Heart right ventricle (tissue), 16 donors: ENCODE results near the gene GFPT2. TPM values are rescaled to one million over a fixed set of nuclear protein-coding genes. Genes with fewer than 3 reads are reported as not detected.

Source experiments
- ATAC-seq, 8 donors: fragments of 200-7000 bp; cut with Tn5 transposase; one replicate each; pipeline ENCODE4 v1.9.1; 2020; ENCODE audit warnings: mild to moderate bottlenecking in 8 of 8, moderate library complexity in 8 of 8, moderate number of reproducible peaks in 1 of 8
- DNase-seq, 2 donors: peaks; one replicate each; pipeline ENCODE4 v3.0.0-alpha.2; 2020
- H3K27ac ChIP-seq, 10 donors: fragments of 200-600 bp; sonication (generic) in 2 of 10; one replicate each; pipeline versions ENCODE4 v1.5.0 to v1.8.0; 2020 to 2022; ENCODE audit warnings: mild to moderate bottlenecking in 3 of 10
- H3K27me3 ChIP-seq, 7 donors: fragments of 200-600 bp; one replicate each; pipeline ENCODE4 v1.8.0; 2021 to 2022; ENCODE audit warnings: mild to moderate bottlenecking in 2 of 7
- H3K36me3 ChIP-seq, 9 donors: fragments of 200-600 bp; sonication (generic) in 1 of 9; one replicate each; pipeline versions ENCODE4 v1.5.0 to v1.8.0; 2020 to 2022; ENCODE audit warnings: mild to moderate bottlenecking in 2 of 9
- H3K4me1 ChIP-seq, 9 donors: fragments of 200-600 bp; sonication (generic) in 1 of 9; one replicate each; pipeline versions ENCODE4 v1.5.0 to v1.8.0; 2020 to 2022; ENCODE audit warnings: mild to moderate bottlenecking in 4 of 9
- H3K4me3 ChIP-seq, 10 donors: fragments of 200-600 bp; sonication (generic) in 2 of 10; one replicate each; pipeline versions ENCODE4 v1.5.0 to v1.8.0; 2020 to 2022; ENCODE audit warnings: mild to moderate bottlenecking in 7 of 10, moderate library complexity in 2 of 10
- H3K9me3 ChIP-seq, 11 donors: fragments of 200-600 bp in 10 of 11; sonication (generic) in 2 of 11; one replicate each; pipeline versions ENCODE4 v1.5.0 to v1.8.0; 2013 to 2022; ENCODE audit warnings: mild to moderate bottlenecking in 2 of 11, control low read depth in 1 of 11, moderate library complexity in 1 of 11
- WGBS, 2 donors: extraction: QIAGEN DNeasy Blood & Tissue Kit; methylation state at CpG; one replicate each; pipeline ENCODE4 v1.1.7; 2013; ENCODE audit warnings: inconsistent platforms in 1 of 2; 5-methylcytosine and 5-hydroxymethylcytosine counted together
- intact Hi-C, 10 donors: fragments of 100-400 bp; cut with DNase I; formaldehyde crosslinking; loops; one replicate each; pipeline versions ENCODE4 v1.11.1 to v1.14.2; 2022
- polyA plus RNA-seq, 2 donors: library from polyadenylated mRNA; stranded (reverse); fragments of 200-250 nt; gene quantifications; one replicate each; pipeline ENCODE4 v1.2.3, GENCODE V29; 2013
- total RNA-seq, 10 donors: library from RNA; stranded (reverse); fragmentation: NEBNext Ultra II Directional in 3 of 10; extraction: Animal tissue kit (Norgen Biotek cat#: 25700) in 3 of 10; gene quantifications; one replicate each; pipeline versions ENCODE4 v1.2.1 to v1.2.4, GENCODE V29; 2021 to 2023
- TF ChIP-seq, protein P1 (sequence below), 9 donors: fragments of 200-600 bp; sonication (generic) in 2 of 9; IDR thresholded peaks; one replicate each; pipeline versions ENCODE4 v1.5.0 to v1.8.0; 2021 to 2022; ENCODE audit warnings: antibody characterized with exemption in 9 of 9, mild to moderate bottlenecking in 5 of 9, moderate library complexity in 1 of 9
- donor health status: Arrhythmogenic right ventricular cardiomyopathy.
- donor health status: ischemic (EF 13 %, LVEDD 7.1; RV severe dilation, severe dysfunction).
- donor health status: healthy with polysubstance abuse.
- donor health status: DM: no; HTN: yes; CAD: no.
- donor health status: DM: no; HTN: no; CAD: no.
- donor health status: ischemic (EF 25% LVEDD 6.9; RV normal size, moderate dysfunction).
- donor health status: ischemic (EF 25% LVEDD 5.7; RV mildly dilated, moderate dysfunction).
- donor health status: healthy.
- donor health status: DM: yes; HTN: yes; CAD: no.
- donor health status: Ischemic cardiomyopathy.
- donor health status: ischemic (EF 35%, LVEDD 5.7; RV mildly dilated, moderate dysfunction).
- donor health status: nonischemic (EF 11% LVEDD 7.7; RV severe dilation, severe dysfunction).
- donor health status: DM: yes; HTN: yes; CAD: no.
- donor health status: PGD.
- donor health status: ischemic (EF 29% LVEDD 5.4; RV normal size, mild dysfunction).
- donor health status: nonischemic (EF 23%, LVEDD 6.1; RV moderate dilation, normal function).

GFPT2 gene
- total and polyA plus RNA-seq, 12 donors = 2.5 to 19.4 (median 6.9) TPM

DNA sequence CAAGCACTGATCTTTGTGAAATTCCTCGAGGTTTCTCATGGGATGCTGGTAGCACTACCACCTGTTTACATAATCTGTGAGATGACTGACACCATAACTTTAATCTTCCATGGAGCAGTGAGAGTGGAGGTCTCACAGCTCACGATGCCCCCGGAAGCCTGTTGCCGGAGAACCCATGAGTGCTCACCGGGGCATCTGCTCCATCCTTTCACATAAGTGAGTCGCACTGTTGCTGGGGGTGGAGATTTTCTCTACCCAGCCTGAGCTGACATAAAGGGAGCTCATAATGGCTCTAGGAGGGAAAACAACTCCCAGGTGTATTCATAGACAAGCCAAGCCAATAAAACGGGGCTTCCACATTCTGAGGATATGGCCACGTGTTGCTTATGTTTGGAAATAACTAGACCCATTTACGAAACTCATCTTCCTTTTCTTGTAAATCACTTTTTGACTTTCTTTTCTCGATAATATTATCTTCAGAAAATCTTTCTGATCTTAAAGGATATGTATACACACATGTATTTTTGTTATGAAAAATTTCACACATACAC lies 11.2 kb upstream of the GFPT2 start:
- H3K27me3 ChIP-seq = no peaks in the 10 kb centered on the region
- no peaks in the 10 kb centered on the region for H3K4me1 ChIP-seq
- ATAC-seq = no peak
- no peaks in the 10 kb centered on the region for H3K9me3 ChIP-seq
- no peak for DNase-seq
- 87 to 90% methylated on average over 10 of the region's 10 CpGs for WGBS, 2 donors
- H3K4me3 ChIP-seq = no peak overlapping the region
- no peak overlapping the region for H3K27ac ChIP-seq
- no peaks in the 10 kb centered on the region for H3K36me3 ChIP-seq
- TF ChIP-seq, protein P1, sequence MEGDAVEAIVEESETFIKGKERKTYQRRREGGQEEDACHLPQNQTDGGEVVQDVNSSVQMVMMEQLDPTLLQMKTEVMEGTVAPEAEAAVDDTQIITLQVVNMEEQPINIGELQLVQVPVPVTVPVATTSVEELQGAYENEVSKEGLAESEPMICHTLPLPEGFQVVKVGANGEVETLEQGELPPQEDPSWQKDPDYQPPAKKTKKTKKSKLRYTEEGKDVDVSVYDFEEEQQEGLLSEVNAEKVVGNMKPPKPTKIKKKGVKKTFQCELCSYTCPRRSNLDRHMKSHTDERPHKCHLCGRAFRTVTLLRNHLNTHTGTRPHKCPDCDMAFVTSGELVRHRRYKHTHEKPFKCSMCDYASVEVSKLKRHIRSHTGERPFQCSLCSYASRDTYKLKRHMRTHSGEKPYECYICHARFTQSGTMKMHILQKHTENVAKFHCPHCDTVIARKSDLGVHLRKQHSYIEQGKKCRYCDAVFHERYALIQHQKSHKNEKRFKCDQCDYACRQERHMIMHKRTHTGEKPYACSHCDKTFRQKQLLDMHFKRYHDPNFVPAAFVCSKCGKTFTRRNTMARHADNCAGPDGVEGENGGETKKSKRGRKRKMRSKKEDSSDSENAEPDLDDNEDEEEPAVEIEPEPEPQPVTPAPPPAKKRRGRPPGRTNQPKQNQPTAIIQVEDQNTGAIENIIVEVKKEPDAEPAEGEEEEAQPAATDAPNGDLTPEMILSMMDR (IDR thresholded peaks at IDR 0.05) = no peak
- intact Hi-C loops = no loop called here

DNA sequence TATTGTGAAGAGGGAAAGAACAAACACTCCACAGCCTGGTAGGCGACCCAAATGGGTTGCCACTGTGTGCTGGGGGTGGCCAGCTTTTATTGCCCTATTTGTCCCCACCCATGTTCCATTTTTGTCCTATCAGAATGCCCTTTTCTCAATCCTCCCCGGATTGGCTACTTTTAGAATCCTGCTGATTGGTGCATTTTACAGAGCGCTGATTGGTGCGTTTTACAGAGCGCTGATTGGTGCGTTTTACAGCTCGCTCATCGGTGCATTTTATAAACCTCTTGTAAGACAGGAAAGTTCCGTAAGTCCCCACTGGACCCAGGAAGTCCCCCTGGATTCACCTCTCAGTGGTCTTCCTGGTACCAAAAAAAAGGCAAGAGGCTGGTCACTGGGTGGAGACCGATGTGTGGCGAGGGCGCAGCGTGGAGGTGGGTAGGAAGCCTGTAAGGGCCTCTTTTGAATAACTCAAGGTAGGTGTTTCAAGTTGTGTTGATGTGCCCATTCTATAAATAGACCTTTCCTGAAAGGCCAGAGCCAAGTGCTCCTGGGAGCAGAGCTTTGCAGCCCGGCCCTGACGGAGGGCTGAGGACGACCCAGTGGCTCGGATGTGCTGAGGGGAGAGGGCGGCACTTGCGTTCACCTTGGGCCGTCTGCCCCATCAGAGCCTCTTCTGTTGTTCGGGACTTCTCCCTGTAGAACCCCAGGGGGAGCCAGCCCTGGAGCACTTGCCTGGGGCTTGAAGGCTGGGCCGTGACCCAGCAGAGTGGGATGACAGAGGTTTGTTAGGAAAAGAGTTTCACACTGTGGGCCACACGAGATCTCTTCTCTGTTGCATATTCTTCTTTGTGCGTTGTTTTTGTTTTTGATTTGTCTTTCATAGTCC lies 7.2 kb upstream of the GFPT2 start:
- H3K36me3 ChIP-seq = no peaks in the 10 kb centered on the region
- DNase-seq (no peak), ATAC-seq (peak in 4 of 8 donors; percentile 21 to 63 (median 48))
- WGBS, 2 donors = 72 to 78% methylated on average over 24 of the region's 24 CpGs
- peaks cover 0 to 12% (median 0%) of the 10 kb centered on the region in 7 donors for H3K27me3 ChIP-seq
- no peaks in the 10 kb centered on the region for H3K4me1 ChIP-seq
- H3K4me3 ChIP-seq = no peak overlapping the region
- H3K9me3 ChIP-seq = no peaks in the 10 kb centered on the region
- TF ChIP-seq, protein P1 (IDR thresholded peaks at IDR 0.05) = no peak
- intact Hi-C loops = no loop called here
- H3K27ac ChIP-seq = no peak overlapping the region

DNA sequence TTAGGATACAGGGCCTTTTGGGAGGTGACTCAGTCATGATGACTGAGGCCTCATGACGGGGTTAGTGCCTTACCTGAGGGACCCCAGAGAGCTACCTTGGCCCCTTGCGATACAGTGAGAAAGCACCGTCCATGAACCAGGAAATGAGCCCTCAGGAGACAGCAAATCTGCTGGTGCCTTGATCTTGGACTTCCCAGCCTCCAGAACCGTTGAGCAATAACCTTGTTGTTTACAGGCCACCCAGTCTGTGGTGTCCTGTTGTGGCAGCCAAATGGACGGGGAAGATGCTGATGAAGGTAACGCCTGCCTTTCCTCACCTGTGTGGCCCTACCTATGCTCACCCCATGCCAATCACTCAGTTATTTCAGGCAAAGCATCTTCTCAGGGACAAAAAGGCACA lies 5.6 kb upstream of the GFPT2 start:
- ATAC-seq (no peak), DNase-seq (no peak)
- no peaks in the 10 kb centered on the region for H3K36me3 ChIP-seq
- no peak overlapping the region for H3K4me3 ChIP-seq
- H3K4me1 ChIP-seq = peaks cover 4 to 8% (median 5%) of the 10 kb centered on the region in 9 donors
- peaks cover 0 to 28% (median 15%) of the 10 kb centered on the region in 7 donors for H3K27me3 ChIP-seq
- H3K9me3 ChIP-seq = no peaks in the 10 kb centered on the region
- intact Hi-C loops = no loop called here
- H3K27ac ChIP-seq = no peak overlapping the region
- 91 to 93% methylated on average over 6 of the region's 6 CpGs for WGBS, 2 donors
- TF ChIP-seq, protein P1 (IDR thresholded peaks at IDR 0.05) = no peak

DNA sequence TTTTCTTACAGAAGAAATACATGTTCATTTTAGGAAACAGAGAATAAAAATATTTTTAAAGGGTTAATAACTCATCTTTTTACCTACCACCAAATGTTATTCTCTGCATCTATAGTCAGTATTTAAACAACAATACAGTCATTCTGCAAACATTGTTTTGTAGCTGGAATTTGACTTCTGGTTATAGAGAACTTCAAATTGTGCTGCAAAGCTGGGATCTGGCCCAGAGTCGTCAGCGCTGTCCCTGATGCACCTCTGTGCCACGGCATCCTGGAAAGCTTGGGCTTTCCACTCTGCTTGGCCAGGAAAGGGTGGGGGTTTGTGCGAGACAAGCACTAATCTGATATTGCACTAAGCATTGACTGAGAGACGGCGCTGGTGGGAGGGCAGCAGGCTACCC lies 5.0 kb upstream of the GFPT2 start:
- ATAC-seq = no peak
- Histone ChIP-seq H3K9me3 (no peaks in the 10 kb centered on the region), H3K27ac (no peak overlapping the region), H3K36me3 (no peaks in the 10 kb centered on the region), H3K27me3 (peaks cover 0 to 34% (median 20%) of the 10 kb centered on the region in 7 donors), H3K4me3 (no peak overlapping the region), H3K4me1 (peaks cover 4 to 13% (median 9%) of the 10 kb centered on the region in 9 donors)
- DNase-seq = no peak
- TF ChIP-seq, protein P1 (IDR thresholded peaks at IDR 0.05) = no peak
- intact Hi-C loops = no loop called here
- WGBS, 2 donors = 84 to 89% methylated on average over 6 of the region's 6 CpGs
